GM18505 (cell line): Measurements from ENCODE around the gene KNSTRN.
A peak's percentile ranks its signal among the peaks of the same experiment; 100 is the strongest.

ENCODE experiments used
- ATAC-seq: cut with Tn5 transposase; IDR thresholded peaks from one replicate; pipeline ENCODE4 v1.9.1; 2021; ENCODE audit not compliant: unreplicated experiment
- POLR2A ChIP-seq: IDR thresholded peaks from 4 replicates; pipeline ENCODE4 v1.6.1; 2011; ENCODE audit warnings: borderline replicate concordance; ENCODE audit not compliant: insufficient read depth, insufficient read length; ENCODE audit errors: extremely low read depth

KNSTRN gene

GRCh38 chr15:40441565-40442531, 59.3 kb downstream of the KNSTRN start:
- no peak for TF ChIP-seq POLR2A
- ATAC-seq, result peak; percentile 22

DNA sequence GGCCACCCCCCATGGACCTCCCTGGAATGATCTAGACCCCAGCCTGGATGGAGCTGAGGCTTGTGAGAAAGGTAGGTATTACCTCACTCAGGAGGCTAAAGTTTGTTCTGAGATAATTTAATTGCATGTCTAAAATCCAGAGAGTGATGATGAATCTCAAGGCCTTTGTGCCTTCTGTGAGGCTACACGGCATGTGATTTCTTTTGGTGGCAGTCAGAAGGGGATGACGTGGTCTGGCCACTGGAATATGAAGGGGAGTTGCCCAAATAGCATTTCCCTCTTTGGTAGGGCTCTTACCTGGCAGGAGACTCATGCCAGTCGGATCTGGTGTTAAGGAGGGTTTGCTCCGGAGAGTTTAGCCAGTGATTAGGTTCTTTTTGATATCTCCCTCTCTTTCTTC, 60.7 kb downstream of the KNSTRN start:
- no peak for ATAC-seq
- TF ChIP-seq POLR2A, result no peak

GRCh38 chr15:40443846-40444245, 61.3 kb downstream of the KNSTRN start:
- ATAC-seq, result no peak
- TF ChIP-seq POLR2A, result no peak
